GM21381 (cell line): Measurements from ENCODE around the gene DCAF5.
A peak's percentile ranks its signal among the peaks of the same experiment; 100 is the strongest.
"Not testable (repeated sequence)": the region's sequence is repeated elsewhere in the genome, so short reads cannot be mapped to it uniquely, and the experiment has no call there.

Experiments
- ATAC-seq: cut with Tn5 transposase; IDR thresholded peaks from one replicate; pipeline ENCODE4 v1.9.1; 2021; ENCODE audit warnings: mild to moderate bottlenecking, moderate library complexity; ENCODE audit not compliant: unreplicated experiment

DCAF5 gene, protein sequence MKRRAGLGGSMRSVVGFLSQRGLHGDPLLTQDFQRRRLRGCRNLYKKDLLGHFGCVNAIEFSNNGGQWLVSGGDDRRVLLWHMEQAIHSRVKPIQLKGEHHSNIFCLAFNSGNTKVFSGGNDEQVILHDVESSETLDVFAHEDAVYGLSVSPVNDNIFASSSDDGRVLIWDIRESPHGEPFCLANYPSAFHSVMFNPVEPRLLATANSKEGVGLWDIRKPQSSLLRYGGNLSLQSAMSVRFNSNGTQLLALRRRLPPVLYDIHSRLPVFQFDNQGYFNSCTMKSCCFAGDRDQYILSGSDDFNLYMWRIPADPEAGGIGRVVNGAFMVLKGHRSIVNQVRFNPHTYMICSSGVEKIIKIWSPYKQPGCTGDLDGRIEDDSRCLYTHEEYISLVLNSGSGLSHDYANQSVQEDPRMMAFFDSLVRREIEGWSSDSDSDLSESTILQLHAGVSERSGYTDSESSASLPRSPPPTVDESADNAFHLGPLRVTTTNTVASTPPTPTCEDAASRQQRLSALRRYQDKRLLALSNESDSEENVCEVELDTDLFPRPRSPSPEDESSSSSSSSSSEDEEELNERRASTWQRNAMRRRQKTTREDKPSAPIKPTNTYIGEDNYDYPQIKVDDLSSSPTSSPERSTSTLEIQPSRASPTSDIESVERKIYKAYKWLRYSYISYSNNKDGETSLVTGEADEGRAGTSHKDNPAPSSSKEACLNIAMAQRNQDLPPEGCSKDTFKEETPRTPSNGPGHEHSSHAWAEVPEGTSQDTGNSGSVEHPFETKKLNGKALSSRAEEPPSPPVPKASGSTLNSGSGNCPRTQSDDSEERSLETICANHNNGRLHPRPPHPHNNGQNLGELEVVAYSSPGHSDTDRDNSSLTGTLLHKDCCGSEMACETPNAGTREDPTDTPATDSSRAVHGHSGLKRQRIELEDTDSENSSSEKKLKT

DNA sequence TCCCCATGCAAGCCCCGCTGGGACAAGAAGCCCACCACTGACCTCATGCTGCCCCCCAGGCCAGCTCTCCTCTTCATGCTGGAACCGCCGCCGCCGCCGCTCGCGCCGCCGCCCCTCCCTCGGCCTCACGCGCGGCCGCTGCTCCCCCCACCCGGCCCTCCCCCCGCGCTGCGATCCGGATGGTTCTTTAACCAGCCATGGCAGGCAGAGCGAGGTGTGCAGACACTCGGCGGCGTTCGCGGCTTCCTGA is at the start of gene DCAF5:
DCAF5 (minus strand) TSS at position 218 of the 250 bp plus-strand sequence; CDS start at position 77, 141 bp downstream.
- ATAC-seq = no peak

DNA sequence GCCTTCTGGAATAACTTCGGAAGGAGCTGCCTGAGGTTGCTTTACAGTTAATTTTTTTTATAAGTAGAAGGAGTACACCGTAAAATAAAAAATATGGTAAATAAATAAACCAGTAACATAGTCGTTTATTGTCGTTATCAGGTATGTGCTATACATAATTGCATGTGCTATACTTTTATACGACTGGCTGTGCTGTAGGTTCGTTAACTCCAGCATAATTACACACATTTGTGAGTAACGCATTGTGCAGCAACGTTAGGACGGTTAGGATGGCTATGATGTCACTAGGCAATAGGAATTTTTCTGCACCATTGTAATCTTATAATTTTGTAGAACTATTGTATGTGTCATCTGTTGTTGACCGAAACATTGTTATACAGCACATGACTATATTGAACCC is 46.9 kb upstream of the DCAF5 start:
- no peak for ATAC-seq

GRCh38 chr14:69193721-69194120 is 40.8 kb upstream of the DCAF5 start:
- no peak for ATAC-seq

- peak; percentile 89 for ATAC-seq
These were observed 38.6 kb upstream of the DCAF5 start, which contains the start of gene EXD2 for GRCh38 chr14:69191340-69192111. Gene EXD2 (plus strand): TSS chr14:69191498. CDS start chr14:69209471, 17,973 bp downstream.

DNA sequence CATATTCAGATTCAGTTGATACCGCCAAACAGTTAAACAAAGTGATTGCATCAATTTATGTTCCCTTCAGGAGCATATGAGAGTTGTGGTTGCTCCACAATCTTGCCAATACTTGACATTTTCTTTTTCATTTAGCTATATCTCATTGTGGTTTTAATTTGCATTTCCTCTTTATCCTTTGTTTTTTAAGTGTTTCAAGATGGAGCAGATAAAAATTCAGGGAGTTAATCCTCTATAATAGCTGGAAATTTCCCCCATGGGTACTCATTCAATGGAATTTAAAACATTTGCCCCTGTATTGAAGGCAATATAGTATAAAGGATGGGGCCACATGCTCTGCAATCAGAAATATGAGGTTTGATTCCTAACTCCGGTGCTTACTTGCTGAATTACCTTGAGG is 37.3 kb upstream of the DCAF5 start:
- no peak for ATAC-seq

- no peak for ATAC-seq
These were observed 30.8 kb upstream of the DCAF5 start for GRCh38 chr14:69183735-69184134.

DNA sequence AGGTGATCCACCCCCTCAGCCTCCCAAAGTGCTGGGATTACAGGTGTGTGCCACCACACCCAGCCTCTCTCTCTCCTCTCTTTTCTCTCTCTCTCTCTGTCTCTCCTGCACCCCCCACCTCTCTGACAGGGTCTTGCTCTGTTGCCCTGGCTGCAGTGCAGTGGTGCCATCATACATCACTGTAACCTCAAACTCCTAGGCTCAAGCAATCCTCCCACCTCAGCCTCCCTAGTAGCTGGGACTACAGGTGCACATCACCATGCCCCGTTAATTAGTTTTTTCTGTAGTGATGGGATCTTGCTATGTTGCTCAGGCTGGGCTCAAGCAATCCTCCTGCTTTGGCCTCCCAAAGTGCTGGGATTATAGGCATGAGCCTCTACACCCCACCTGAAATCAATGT is 29.7 kb upstream of the DCAF5 start:
- ATAC-seq = not testable (repeated sequence)

GRCh38 chr14:69181491-69181890 is 28.6 kb upstream of the DCAF5 start:
- ATAC-seq = no peak

- no peak for ATAC-seq
These were observed 22.2 kb upstream of the DCAF5 start for GRCh38 chr14:69175130-69175529.

- ATAC-seq = no peak
These were observed 18.6 kb upstream of the DCAF5 start for GRCh38 chr14:69171569-69171968.

- no peak for ATAC-seq
These were observed 17.9 kb upstream of the DCAF5 start for GRCh38 chr14:69170839-69171238.

DNA sequence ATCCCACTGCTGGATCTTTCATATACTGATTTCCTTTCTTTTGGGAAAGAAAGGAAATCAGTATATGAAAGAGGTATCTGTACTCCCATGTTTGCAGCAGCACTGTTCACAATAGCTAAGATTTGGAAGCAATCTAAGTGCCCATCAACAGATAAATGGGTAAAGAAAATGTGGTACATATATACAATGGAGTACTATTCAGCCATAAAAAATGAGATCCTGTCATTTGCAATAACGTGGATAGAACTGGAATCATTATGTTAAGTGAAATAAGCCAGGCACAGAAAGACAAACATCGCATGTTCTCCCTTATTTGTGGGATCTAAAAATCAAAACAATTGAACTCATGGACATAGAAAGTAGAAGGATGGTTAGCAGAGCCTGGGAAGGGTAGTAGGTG is 12.9 kb upstream of the DCAF5 start:
- ATAC-seq = not testable (repeated sequence)

GRCh38 chr14:69161590-69161989 is 8.7 kb upstream of the DCAF5 start:
- ATAC-seq = no peak

DNA sequence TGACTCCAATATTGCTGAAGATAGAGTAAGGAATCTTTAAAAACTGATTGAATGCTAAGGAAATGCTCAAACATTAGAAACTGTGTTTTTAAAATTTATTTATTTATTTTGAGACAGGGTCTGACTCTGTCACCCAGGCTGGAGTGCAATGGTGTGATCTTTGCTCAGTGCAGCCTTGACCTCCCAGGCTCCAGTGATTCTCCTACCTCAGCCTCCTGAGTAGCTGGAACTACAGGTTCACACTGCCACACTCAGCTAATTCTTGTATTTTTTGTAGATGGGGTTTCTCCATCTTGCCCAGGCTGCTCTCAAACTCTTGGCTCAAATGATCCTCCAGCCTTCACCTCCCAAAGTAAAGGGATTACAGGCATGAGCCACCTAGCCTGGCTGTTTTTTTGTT is 3.3 kb upstream of the DCAF5 start:
- ATAC-seq = no peak

GRCh38 chr14:69154779-69155178 is 1.9 kb upstream of the DCAF5 start:
- no peak for ATAC-seq

DNA sequence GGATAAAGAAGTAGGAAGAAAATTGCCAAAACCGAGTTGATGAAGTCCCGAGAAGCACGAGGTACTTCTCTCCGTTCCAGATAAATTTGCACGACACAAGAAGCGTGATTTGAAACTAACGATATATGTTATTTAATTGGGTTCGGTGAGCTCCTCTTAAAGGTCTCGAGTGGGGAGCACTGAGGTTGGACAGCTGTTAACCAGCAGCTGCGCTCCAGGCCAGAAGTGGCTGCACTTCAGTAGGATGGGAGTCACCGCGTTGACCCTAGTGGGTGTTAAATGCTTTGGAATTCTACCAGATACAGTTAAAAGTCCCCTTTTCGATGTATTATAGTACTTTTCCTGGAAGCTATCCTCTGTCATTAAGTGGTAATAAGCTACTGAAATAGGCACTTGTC is 953 bp upstream of the DCAF5 start:
- ATAC-seq = no peak

- ATAC-seq = peak; percentile 86
These were observed 393 bp upstream of the DCAF5 start for GRCh38 chr14:69153152-69153872.

DNA sequence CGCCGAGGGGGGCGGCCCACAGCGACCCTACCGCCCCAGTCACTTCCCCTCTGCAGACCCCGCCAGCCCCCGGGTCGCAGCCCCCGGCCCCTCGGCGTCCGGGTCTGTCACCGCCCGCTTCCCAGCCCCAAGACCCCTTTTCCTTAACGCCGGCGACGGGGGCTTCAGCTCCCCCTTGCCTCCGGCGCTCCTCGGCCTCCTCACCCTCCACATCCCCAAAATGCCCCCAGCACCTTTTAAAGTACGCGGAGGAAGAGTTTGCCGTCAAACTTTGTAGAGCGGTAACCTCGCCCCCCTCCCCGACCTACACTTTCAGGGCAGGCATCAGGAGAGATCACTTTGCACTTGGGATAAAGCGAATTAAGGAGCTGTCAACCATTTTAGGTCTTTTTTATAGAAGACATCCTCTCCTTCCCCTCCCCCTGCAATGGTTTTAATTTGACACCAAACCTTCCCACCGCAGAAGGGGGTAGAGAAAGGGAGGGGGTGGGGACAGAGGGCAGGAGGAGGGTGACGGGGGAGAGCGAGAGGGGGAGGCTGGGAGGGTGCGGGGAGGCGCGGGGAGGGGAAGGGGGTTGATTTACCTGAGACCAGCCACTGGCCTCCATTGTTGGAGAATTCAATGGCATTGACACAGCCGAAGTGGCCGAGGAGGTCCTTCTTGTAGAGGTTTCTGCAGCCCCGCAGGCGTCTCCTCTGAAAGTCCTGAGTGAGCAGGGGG is 578 bp downstream of the DCAF5 start:
- ATAC-seq = peak; percentile 3

GRCh38 chr14:69151458-69152180 is 1.3 kb downstream of the DCAF5 start:
- ATAC-seq = peak; percentile 40
